Renal cortex interstitium (tissue), 11 donors: ENCODE data around the gene E2F3. TPM values are rescaled to one million over a fixed set of nuclear protein-coding genes. Genes with fewer than 3 reads are reported as not detected.

Source experiments
- DNase-seq, 11 donors: peaks; one replicate each; pipeline ENCODE4 v3.0.0-alpha.2; 2013; ENCODE audit warnings: low read depth in 9 of 11, low spot score in 4 of 11; ENCODE audit errors: extremely low read depth in 1 of 11
- polyA plus RNA-seq, 3 donors: library from polyadenylated mRNA; unstranded; fragments of 120-200 nt; gene quantifications; one replicate each; pipeline ENCODE4 v1.2.1, GENCODE V29; 2013; ENCODE audit not compliant: insufficient read length in 3 of 3

E2F3 gene
- polyA plus RNA-seq, 3 donors, result 19.3 to 22.2 (median 19.3) TPM

GRCh38 chr6:20393297-20393696, 8.4 kb upstream of the E2F3 start:
- no peak for DNase-seq

- no peak for DNase-seq
Observed at GRCh38 chr6:20399518-20399917, 2.2 kb upstream of the E2F3 start.

GRCh38 chr6:20400456-20401204, 1.0 kb upstream of the E2F3 start:
- peak in 9 of 11 donors; percentile 4 to 23 (median 12) for DNase-seq

GRCh38 chr6:20402092-20402341, 338 bp downstream of the E2F3 start:
- peak in 4 of 11 donors; percentile 4 to 39 (median 22) for DNase-seq

- peak in 8 of 11 donors; percentile 17 to 37 (median 28) for DNase-seq
Observed at GRCh38 chr6:20402342-20403069, 827 bp downstream of the E2F3 start.

- DNase-seq, result peak in 9 of 11 donors; percentile 28 to 74 (median 70)
Observed at GRCh38 chr6:20403070-20403765, 1.5 kb downstream of the E2F3 start.

- peak in 7 of 11 donors; percentile 17 to 47 (median 36) for DNase-seq
Observed at GRCh38 chr6:20403766-20404640, 2.3 kb downstream of the E2F3 start.

GRCh38 chr6:20404641-20405032, 3.0 kb downstream of the E2F3 start:
- peak in 8 of 11 donors; percentile 45 to 70 (median 51) for DNase-seq

GRCh38 chr6:20408851-20409250, 7.2 kb downstream of the E2F3 start:
- DNase-seq, result no peak

- DNase-seq, result no peak
Observed at GRCh38 chr6:20409427-20409971, 7.8 kb downstream of the E2F3 start.

- no peak for DNase-seq
Observed at GRCh38 chr6:20411544-20411943, 9.9 kb downstream of the E2F3 start.

GRCh38 chr6:20411953-20412681, 10.4 kb downstream of the E2F3 start:
- DNase-seq, result no peak

GRCh38 chr6:20412682-20413073, 11.0 kb downstream of the E2F3 start:
- DNase-seq, result no peak

- no peak for DNase-seq
Observed at GRCh38 chr6:20413826-20414225, 12.1 kb downstream of the E2F3 start.

- DNase-seq, result no peak
Observed at GRCh38 chr6:20414711-20415110, 13.0 kb downstream of the E2F3 start.

GRCh38 chr6:20415304-20415703, 13.6 kb downstream of the E2F3 start:
- DNase-seq, result no peak

GRCh38 chr6:20415712-20416454, 14.2 kb downstream of the E2F3 start:
- DNase-seq, result no peak
